ENCODE data around the gene NONO.

DNA sequence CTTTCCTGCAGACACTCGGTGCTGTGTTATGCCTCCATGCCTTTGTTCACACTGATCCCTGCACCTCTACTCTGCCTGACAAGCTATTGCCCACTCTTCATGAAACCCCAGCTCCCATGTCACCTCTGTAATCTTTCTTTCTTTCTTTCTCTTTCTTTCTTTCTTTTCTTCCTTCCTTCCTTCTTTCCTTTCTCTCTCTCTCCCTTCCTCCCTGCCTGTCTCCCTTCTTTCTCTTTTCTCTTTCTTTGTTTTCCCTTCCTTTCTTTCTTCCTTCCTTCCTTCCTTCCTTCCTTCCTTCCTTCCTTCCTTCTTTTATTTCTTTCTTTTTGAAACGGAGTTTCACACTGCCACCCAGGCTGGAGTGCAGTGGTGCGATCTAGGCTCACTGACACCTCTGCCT lies 48.0 kb upstream of the NONO start:
- TF ChIP-seq, protein P1, sequence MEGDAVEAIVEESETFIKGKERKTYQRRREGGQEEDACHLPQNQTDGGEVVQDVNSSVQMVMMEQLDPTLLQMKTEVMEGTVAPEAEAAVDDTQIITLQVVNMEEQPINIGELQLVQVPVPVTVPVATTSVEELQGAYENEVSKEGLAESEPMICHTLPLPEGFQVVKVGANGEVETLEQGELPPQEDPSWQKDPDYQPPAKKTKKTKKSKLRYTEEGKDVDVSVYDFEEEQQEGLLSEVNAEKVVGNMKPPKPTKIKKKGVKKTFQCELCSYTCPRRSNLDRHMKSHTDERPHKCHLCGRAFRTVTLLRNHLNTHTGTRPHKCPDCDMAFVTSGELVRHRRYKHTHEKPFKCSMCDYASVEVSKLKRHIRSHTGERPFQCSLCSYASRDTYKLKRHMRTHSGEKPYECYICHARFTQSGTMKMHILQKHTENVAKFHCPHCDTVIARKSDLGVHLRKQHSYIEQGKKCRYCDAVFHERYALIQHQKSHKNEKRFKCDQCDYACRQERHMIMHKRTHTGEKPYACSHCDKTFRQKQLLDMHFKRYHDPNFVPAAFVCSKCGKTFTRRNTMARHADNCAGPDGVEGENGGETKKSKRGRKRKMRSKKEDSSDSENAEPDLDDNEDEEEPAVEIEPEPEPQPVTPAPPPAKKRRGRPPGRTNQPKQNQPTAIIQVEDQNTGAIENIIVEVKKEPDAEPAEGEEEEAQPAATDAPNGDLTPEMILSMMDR (IDR thresholded peaks at IDR 0.05), result no peak
- TF ChIP-seq POLR2AphosphoS5 (IDR thresholded peaks at IDR 0.05; ENCODE audit: low read depth, low read length) (no peak), TAF1 (IDR thresholded peaks at IDR 0.05; ENCODE audit: borderline replicate concordance, low read depth, low read length) (no peak), EP300 (IDR thresholded peaks at IDR 0.05; ENCODE audit: borderline replicate concordance in 1 of 2, low read depth in 1 of 2, low read length in 1 of 2) (no peak), RFX5 (IDR thresholded peaks at IDR 0.05; ENCODE audit: low read length) (no peak), EZH2phosphoT487 (IDR thresholded peaks at IDR 0.05; ENCODE audit: borderline replicate concordance, low read depth) (no peak)
- TF ChIP-seq, protein P2, sequence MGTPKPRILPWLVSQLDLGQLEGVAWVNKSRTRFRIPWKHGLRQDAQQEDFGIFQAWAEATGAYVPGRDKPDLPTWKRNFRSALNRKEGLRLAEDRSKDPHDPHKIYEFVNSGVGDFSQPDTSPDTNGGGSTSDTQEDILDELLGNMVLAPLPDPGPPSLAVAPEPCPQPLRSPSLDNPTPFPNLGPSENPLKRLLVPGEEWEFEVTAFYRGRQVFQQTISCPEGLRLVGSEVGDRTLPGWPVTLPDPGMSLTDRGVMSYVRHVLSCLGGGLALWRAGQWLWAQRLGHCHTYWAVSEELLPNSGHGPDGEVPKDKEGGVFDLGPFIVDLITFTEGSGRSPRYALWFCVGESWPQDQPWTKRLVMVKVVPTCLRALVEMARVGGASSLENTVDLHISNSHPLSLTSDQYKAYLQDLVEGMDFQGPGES (IDR thresholded peaks at IDR 0.05; ENCODE audit: low read depth, low read length), result no peak

Measured in SK-N-SH (cell line).